Measurements from ENCODE around the gene MNAT1. TPM values are rescaled to one million over a fixed set of nuclear protein-coding genes. Genes with fewer than 3 reads are reported as not detected.

MNAT1 gene
- polyA plus RNA-seq, 1 donor from 2014 or later = 104 TPM

DNA sequence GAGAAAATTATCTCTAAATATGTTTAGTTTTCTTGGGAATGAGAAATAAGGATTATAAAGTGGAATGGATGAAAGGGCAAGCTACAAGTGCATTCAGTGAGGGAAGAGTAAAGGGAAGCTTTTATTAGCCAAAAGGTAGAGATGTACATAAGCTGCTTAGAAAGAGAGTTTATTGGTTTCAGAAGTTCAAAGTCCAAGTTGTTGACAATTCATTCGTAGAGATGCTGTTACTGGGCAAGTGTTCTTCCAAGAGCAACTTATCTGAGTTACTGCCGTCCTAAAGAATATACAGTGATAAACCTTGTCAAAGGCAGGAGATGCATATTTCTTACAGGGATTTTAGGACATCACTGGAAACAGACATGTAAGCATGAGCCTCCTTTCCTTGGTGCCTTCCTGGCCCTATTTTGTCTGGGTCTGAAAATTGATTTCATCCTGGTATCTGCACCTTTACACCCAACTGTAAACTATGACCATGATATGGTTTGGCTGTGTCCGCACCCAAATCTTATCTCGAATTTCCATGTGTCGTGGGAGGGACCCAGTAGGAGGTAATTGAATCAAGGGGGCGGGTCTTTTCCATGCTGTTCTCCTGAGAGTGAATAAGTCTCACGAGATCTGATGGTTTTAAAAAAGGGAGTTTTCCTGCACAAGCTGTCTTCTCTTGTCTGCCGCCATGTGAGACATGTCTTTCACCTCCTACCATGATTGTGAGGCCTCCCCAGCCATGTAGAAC, 199.5 kb downstream of the MNAT1 start:
- H4K20me1 ChIP-seq (ENCODE audit: insufficient read depth) = no peaks in the 10 kb centered on the region
- H3K27ac ChIP-seq (ENCODE audit: low read length) = no peak overlapping the region
- H3K79me2 ChIP-seq (replicated peaks; ENCODE audit: insufficient read depth, low read length) = no peaks in the 10 kb centered on the region
- H3K9me2 ChIP-seq (ENCODE audit: insufficient read depth, low read length) = no peaks in the 10 kb centered on the region
- no peaks in the 10 kb centered on the region for H3K36me3 ChIP-seq (ENCODE audit: insufficient read depth, low read length)
- H3K4me2 ChIP-seq (ENCODE audit: low read length) = no peak overlapping the region
- TF ChIP-seq EZH2 (IDR thresholded peaks at IDR 0.05; ENCODE audit: borderline replicate concordance, insufficient read depth, low read length, poor library complexity, severe bottlenecking) = no peak
- TF ChIP-seq, protein P1, sequence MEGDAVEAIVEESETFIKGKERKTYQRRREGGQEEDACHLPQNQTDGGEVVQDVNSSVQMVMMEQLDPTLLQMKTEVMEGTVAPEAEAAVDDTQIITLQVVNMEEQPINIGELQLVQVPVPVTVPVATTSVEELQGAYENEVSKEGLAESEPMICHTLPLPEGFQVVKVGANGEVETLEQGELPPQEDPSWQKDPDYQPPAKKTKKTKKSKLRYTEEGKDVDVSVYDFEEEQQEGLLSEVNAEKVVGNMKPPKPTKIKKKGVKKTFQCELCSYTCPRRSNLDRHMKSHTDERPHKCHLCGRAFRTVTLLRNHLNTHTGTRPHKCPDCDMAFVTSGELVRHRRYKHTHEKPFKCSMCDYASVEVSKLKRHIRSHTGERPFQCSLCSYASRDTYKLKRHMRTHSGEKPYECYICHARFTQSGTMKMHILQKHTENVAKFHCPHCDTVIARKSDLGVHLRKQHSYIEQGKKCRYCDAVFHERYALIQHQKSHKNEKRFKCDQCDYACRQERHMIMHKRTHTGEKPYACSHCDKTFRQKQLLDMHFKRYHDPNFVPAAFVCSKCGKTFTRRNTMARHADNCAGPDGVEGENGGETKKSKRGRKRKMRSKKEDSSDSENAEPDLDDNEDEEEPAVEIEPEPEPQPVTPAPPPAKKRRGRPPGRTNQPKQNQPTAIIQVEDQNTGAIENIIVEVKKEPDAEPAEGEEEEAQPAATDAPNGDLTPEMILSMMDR (IDR thresholded peaks at IDR 0.05; ENCODE audit: poor library complexity, severe bottlenecking) = no peak
- TF ChIP-seq RAD21 (conservative IDR thresholded peaks at IDR 0.05) = no peak
- TF ChIP-seq POLR2AphosphoS5 (IDR thresholded peaks at IDR 0.05) = no peak
- TF ChIP-seq SMC3 (conservative IDR thresholded peaks at IDR 0.05; ENCODE audit: poor library complexity) = no peak
- no peak for TF ChIP-seq MXI1 (conservative IDR thresholded peaks at IDR 0.05; ENCODE audit: poor library complexity, severe bottlenecking)
- TF ChIP-seq, protein P2, sequence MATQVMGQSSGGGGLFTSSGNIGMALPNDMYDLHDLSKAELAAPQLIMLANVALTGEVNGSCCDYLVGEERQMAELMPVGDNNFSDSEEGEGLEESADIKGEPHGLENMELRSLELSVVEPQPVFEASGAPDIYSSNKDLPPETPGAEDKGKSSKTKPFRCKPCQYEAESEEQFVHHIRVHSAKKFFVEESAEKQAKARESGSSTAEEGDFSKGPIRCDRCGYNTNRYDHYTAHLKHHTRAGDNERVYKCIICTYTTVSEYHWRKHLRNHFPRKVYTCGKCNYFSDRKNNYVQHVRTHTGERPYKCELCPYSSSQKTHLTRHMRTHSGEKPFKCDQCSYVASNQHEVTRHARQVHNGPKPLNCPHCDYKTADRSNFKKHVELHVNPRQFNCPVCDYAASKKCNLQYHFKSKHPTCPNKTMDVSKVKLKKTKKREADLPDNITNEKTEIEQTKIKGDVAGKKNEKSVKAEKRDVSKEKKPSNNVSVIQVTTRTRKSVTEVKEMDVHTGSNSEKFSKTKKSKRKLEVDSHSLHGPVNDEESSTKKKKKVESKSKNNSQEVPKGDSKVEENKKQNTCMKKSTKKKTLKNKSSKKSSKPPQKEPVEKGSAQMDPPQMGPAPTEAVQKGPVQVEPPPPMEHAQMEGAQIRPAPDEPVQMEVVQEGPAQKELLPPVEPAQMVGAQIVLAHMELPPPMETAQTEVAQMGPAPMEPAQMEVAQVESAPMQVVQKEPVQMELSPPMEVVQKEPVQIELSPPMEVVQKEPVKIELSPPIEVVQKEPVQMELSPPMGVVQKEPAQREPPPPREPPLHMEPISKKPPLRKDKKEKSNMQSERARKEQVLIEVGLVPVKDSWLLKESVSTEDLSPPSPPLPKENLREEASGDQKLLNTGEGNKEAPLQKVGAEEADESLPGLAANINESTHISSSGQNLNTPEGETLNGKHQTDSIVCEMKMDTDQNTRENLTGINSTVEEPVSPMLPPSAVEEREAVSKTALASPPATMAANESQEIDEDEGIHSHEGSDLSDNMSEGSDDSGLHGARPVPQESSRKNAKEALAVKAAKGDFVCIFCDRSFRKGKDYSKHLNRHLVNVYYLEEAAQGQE (IDR thresholded peaks at IDR 0.05; ENCODE audit: borderline replicate concordance) = no peak
- no peak for TF ChIP-seq TAF1 (IDR thresholded peaks at IDR 0.05; ENCODE audit: low read depth)
- TF ChIP-seq EP300 (conservative IDR thresholded peaks at IDR 0.05; ENCODE audit: poor library complexity, severe bottlenecking) = no peak
- no peak overlapping the region for H3K9ac ChIP-seq (ENCODE audit: low read length)
- no peaks in the 10 kb centered on the region for H3F3A ChIP-seq (ENCODE audit: insufficient read depth, low read length, poor library complexity, severe bottlenecking)
- no peak overlapping the region for H2AFZ ChIP-seq (ENCODE audit: low read depth, low read length)
- no peaks in the 10 kb centered on the region for H3K9me3 ChIP-seq (ENCODE audit: low read length)
- no peak overlapping the region for H3K4me3 ChIP-seq (ENCODE audit: low read length)
- H3K27me3 ChIP-seq (ENCODE audit: insufficient read depth, low read depth, low read length) = no peaks in the 10 kb centered on the region

DNA sequence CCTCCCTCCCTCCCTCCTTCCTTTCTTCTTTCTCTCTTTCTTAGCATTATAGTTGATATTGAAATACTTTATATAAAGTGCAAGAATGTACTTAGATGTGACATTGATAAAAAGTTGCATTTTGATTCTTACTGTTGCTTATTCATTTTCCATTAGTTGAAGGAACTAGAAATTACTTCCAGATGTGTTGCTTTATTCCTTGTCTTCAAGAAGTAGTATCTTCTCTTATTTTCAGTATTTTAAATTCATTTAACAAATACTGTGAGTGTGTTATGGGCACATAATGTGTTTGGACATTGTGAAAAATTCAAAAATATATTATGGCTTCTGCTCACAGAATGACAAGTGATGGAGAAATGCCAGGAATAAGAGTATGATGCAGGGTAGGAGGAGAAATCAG, 200.8 kb downstream of the MNAT1 start:
- Histone ChIP-seq H3K9ac (ENCODE audit: low read length) (no peak overlapping the region), H3K4me3 (ENCODE audit: low read length) (no peak overlapping the region)
- TF ChIP-seq, protein P1 (IDR thresholded peaks at IDR 0.05; ENCODE audit: poor library complexity, severe bottlenecking) = no peak
- TF ChIP-seq POLR2AphosphoS5 (IDR thresholded peaks at IDR 0.05) (no peak), SMC3 (conservative IDR thresholded peaks at IDR 0.05; ENCODE audit: poor library complexity) (no peak), MXI1 (conservative IDR thresholded peaks at IDR 0.05; ENCODE audit: poor library complexity, severe bottlenecking) (no peak), RAD21 (conservative IDR thresholded peaks at IDR 0.05) (no peak), EP300 (conservative IDR thresholded peaks at IDR 0.05; ENCODE audit: poor library complexity, severe bottlenecking) (no peak), TAF1 (IDR thresholded peaks at IDR 0.05; ENCODE audit: low read depth) (no peak), EZH2 (IDR thresholded peaks at IDR 0.05; ENCODE audit: borderline replicate concordance, insufficient read depth, low read length, poor library complexity, severe bottlenecking) (no peak)
- TF ChIP-seq, protein P2 (IDR thresholded peaks at IDR 0.05; ENCODE audit: borderline replicate concordance) = no peak

More for the DNA sequence above, 200.8 kb downstream of the MNAT1 start:
- Histone ChIP-seq H2AFZ (ENCODE audit: low read depth, low read length) (no peak overlapping the region), H4K20me1 (ENCODE audit: insufficient read depth) (no peaks in the 10 kb centered on the region), H3K79me2 (replicated peaks; ENCODE audit: insufficient read depth, low read length) (no peaks in the 10 kb centered on the region), H3K27ac (ENCODE audit: low read length) (no peak overlapping the region), H3K27me3 (ENCODE audit: insufficient read depth, low read depth, low read length) (no peaks in the 10 kb centered on the region), H3F3A (ENCODE audit: insufficient read depth, low read length, poor library complexity, severe bottlenecking) (no peaks in the 10 kb centered on the region), H3K9me2 (ENCODE audit: insufficient read depth, low read length) (no peaks in the 10 kb centered on the region), H3K36me3 (ENCODE audit: insufficient read depth, low read length) (no peaks in the 10 kb centered on the region), H3K9me3 (ENCODE audit: low read length) (no peaks in the 10 kb centered on the region), H3K4me2 (ENCODE audit: low read length) (no peak overlapping the region)
